ENCODE results near the gene ATP9B. TPM values are rescaled to one million over a fixed set of nuclear protein-coding genes. Genes with fewer than 3 reads are reported as not detected.
A peak's percentile ranks its signal among the peaks of the same experiment; 100 is the strongest.

The ATP9B gene
- total RNA-seq, 2 experiments from 2014 or later: 61.9 to 63.5 TPM

GRCh38 chr18:79379931-79380815 is 311.0 kb downstream of the ATP9B start:
- H3K4me1 Mint-ChIP-seq (ENCODE audit: low read depth): peaks cover 10% of the 10 kb centered on the region
- H3K27me3 Mint-ChIP-seq: no peaks in the 10 kb centered on the region
- H3K36me3 ChIP-seq (ENCODE audit: insufficient read depth, low read length): peaks cover 15% of the 10 kb centered on the region
- ChIA-PET CTCF (interaction anchor here (1.0 to 1.9 kb wide), 5 partner anchors 10 to 149 kb away, joined by 3 to 16 read pairs (median 10); no protein-coding TSS in a partner anchor), POLR2A (interaction anchor here (0.7 to 2.9 kb wide), 6 partner anchors 13 to 299 kb away, joined by 3 to 13 read pairs (median 3); no protein-coding TSS in a partner anchor)
- no peaks in the 10 kb centered on the region for H3K9me3 ChIP-seq (ENCODE audit: control insufficient read depth in 1 of 2, insufficient read depth in 1 of 2, low read length in 2 of 2)
- H3K27ac ChIP-seq (ENCODE audit: low read depth in 1 of 2, low read length in 2 of 2): no peak overlapping the region
- no peak overlapping the region for H3K27ac Mint-ChIP-seq
- DNase-seq: peak in 2 of 14 experiments; percentile 35 to 37
- intact Hi-C loops (cut with DNase I, micrococcal nuclease): loop anchor here (1.0 to 10.0 kb wide), 4 partner anchors 13 to 655 kb away; partner anchors contain the start of gene RBFA (in 1 of the 2)
- H3K27me3 ChIP-seq (ENCODE audit: control insufficient read depth in 1 of 2, insufficient read depth in 2 of 2, low read length in 2 of 2): no peaks in the 10 kb centered on the region
- H3K4me3 Mint-ChIP-seq: no peak overlapping the region
- no peaks in the 10 kb centered on the region for H3K9me3 Mint-ChIP-seq
- no peak for TF ChIP-seq CTCF (IDR thresholded peaks at IDR 0.05)
- H3K4me3 ChIP-seq (ENCODE audit: low read length): no peak overlapping the region
- peaks cover 33% of the 10 kb centered on the region for H3K36me3 Mint-ChIP-seq (ENCODE audit: low read depth)
- peaks cover 12% of the 10 kb centered on the region for H3K4me1 ChIP-seq (ENCODE audit: insufficient read depth, low read length)
- ATAC-seq (ENCODE audit: poor library complexity): no peak

- ChIA-PET CTCF (interaction anchor here (0.6 to 1.9 kb wide), 8 partner anchors 10 to 148 kb away, joined by 3 to 16 read pairs (median 5); no protein-coding TSS in a partner anchor), POLR2A (interaction anchor here (0.7 to 2.9 kb wide), 5 partner anchors 12 to 298 kb away, joined by 3 to 13 read pairs (median 3); no protein-coding TSS in a partner anchor)
- H3K36me3 ChIP-seq (ENCODE audit: insufficient read depth, low read length): peaks cover 10% of the 10 kb centered on the region
- no peak overlapping the region for H3K27ac Mint-ChIP-seq
- TF ChIP-seq CTCF (IDR thresholded peaks at IDR 0.05): peak; percentile 79
- no peak overlapping the region for H3K4me3 Mint-ChIP-seq
- H3K27ac ChIP-seq (ENCODE audit: low read depth in 1 of 2, low read length in 2 of 2): no peak overlapping the region
- H3K36me3 Mint-ChIP-seq (ENCODE audit: low read depth): peaks cover 24% of the 10 kb centered on the region
- ATAC-seq (ENCODE audit: poor library complexity) (peak; percentile 57), DNase-seq (peak; percentile 46 to 79 (median 62))
- H3K9me3 ChIP-seq (ENCODE audit: control insufficient read depth in 1 of 2, insufficient read depth in 1 of 2, low read length in 2 of 2): no peaks in the 10 kb centered on the region
- H3K4me1 ChIP-seq (ENCODE audit: insufficient read depth, low read length): peaks cover 12% of the 10 kb centered on the region
- intact Hi-C loops (cut with DNase I, micrococcal nuclease): loop anchor here in 1 of 2 experiments (1.0 kb wide), 1 partner anchor 147 kb away; no protein-coding TSS in a partner anchor
- H3K4me3 ChIP-seq (ENCODE audit: low read length): no peak overlapping the region
- H3K4me1 Mint-ChIP-seq (ENCODE audit: low read depth): peaks cover 10% of the 10 kb centered on the region
- no peaks in the 10 kb centered on the region for H3K9me3 Mint-ChIP-seq
- H3K27me3 Mint-ChIP-seq: no peaks in the 10 kb centered on the region
- H3K27me3 ChIP-seq (ENCODE audit: control insufficient read depth in 1 of 2, insufficient read depth in 2 of 2, low read length in 2 of 2): no peaks in the 10 kb centered on the region
These were observed 311.9 kb downstream of the ATP9B start for GRCh38 chr18:79380816-79381806.

All from CD4-positive, alpha-beta T cell (primary cell).